Muscle layer of duodenum (tissue), 2 donors: Measurements from ENCODE around the gene SLC35E4.
"Not testable (repeated sequence)": the region's sequence is repeated elsewhere in the genome, so short reads cannot be mapped to it uniquely, and the experiment has no call there.

Source experiments
- H3K27ac ChIP-seq: one replicate; pipeline ENCODE4 v1.7.0; 2013; ENCODE audit warnings: mild to moderate bottlenecking, low read length
- H3K27me3 ChIP-seq: one replicate; pipeline ENCODE4 v1.7.0; 2013; ENCODE audit warnings: low read depth, mild to moderate bottlenecking, control low read depth, low read length
- H3K36me3 ChIP-seq, 2 donors: one replicate each; pipeline ENCODE4 v1.7.0; 2013; ENCODE audit warnings: low read length in 2 of 2, control low read depth in 1 of 2, mild to moderate bottlenecking in 1 of 2; ENCODE audit not compliant: insufficient read depth in 2 of 2, control insufficient read depth in 1 of 2
- H3K4me1 ChIP-seq, 2 donors: one replicate each; pipeline ENCODE4 v1.7.0; 2013; ENCODE audit warnings: low read length in 2 of 2, mild to moderate bottlenecking in 2 of 2, control low read depth in 1 of 2, moderate library complexity in 1 of 2; ENCODE audit not compliant: insufficient read depth in 2 of 2, control insufficient read depth in 1 of 2
- H3K4me3 ChIP-seq, 2 donors: one replicate each; pipeline ENCODE4 v1.7.0; 2013; ENCODE audit warnings: low read length in 2 of 2, low read depth in 1 of 2, mild to moderate bottlenecking in 1 of 2
- H3K9me3 ChIP-seq, 2 donors: one replicate each; pipeline ENCODE4 v1.7.0; 2013; ENCODE audit warnings: low read length in 2 of 2, control low read depth in 1 of 2, mild to moderate bottlenecking in 1 of 2; ENCODE audit not compliant: control insufficient read depth in 1 of 2
- donor health status: healthy.

Gene SLC35E4

DNA sequence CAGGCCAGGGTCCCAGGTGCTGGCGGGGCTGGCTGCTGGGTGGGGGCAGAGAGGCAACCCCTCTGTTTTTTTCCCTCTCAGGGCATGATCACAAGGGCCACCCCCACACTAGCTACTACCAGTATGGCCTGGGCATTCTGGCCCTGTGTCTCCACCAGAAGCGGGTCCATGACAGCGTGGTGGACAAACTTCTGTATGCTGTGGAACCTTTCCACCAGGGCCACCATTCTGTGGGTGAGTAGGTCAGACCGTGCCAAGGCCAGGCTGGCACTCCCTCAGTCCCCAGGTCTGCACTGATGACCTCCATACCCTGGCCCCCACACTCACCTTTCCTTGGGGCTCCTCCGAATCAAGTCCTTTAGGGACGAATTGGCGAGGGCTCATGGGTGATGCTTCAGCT lies 21.3 kb upstream of the SLC35E4 start:
- Histone ChIP-seq H3K4me3 (no peak overlapping the region), H3K9me3 (no peaks in the 10 kb centered on the region), H3K27ac (no peak overlapping the region), H3K4me1 (peaks cover 0 to under 1% of the 10 kb centered on the region in 2 donors), H3K36me3 (peaks cover 7 to 25% of the 10 kb centered on the region in 2 donors), H3K27me3 (no peaks in the 10 kb centered on the region)

GRCh38 chr22:30614879-30615278 lies 20.7 kb upstream of the SLC35E4 start:
- H3K27me3 ChIP-seq: no peaks in the 10 kb centered on the region
- H3K9me3 ChIP-seq: no peaks in the 10 kb centered on the region
- H3K27ac ChIP-seq: no peak overlapping the region
- H3K4me3 ChIP-seq: no peak overlapping the region
- no peaks in the 10 kb centered on the region for H3K4me1 ChIP-seq
- peaks cover 7 to 25% of the 10 kb centered on the region in 2 donors for H3K36me3 ChIP-seq

- H3K4me3 ChIP-seq: no peak overlapping the region
- H3K4me1 ChIP-seq: no peaks in the 10 kb centered on the region
- H3K27me3 ChIP-seq: no peaks in the 10 kb centered on the region
- no peak overlapping the region for H3K27ac ChIP-seq
- H3K9me3 ChIP-seq: no peaks in the 10 kb centered on the region
- peaks cover 7 to 26% of the 10 kb centered on the region in 2 donors for H3K36me3 ChIP-seq
These were observed 20.0 kb upstream of the SLC35E4 start for GRCh38 chr22:30615543-30615954.

GRCh38 chr22:30617819-30618218 lies 17.8 kb upstream of the SLC35E4 start:
- H3K27ac ChIP-seq: no peak overlapping the region
- peaks cover 7 to 28% of the 10 kb centered on the region in 2 donors for H3K36me3 ChIP-seq

GRCh38 chr22:30619909-30620308 lies 15.7 kb upstream of the SLC35E4 start:
- not testable (repeated sequence) for H3K4me3 ChIP-seq, H3K27ac ChIP-seq, H3K9me3 ChIP-seq, H3K4me1 ChIP-seq, H3K27me3 ChIP-seq
- peaks cover 0 to 28% of the 10 kb centered on the region in 2 donors for H3K36me3 ChIP-seq

More at GRCh38 chr22:30617819-30618218, 17.8 kb upstream of the SLC35E4 start:
- Histone ChIP-seq H3K4me1 (no peaks in the 10 kb centered on the region), H3K27me3 (no peaks in the 10 kb centered on the region), H3K9me3 (no peaks in the 10 kb centered on the region), H3K4me3 (no peak overlapping the region)

GRCh38 chr22:30626413-30626812 lies 9.2 kb upstream of the SLC35E4 start:
- H3K27ac ChIP-seq: no peak overlapping the region
- H3K36me3 ChIP-seq: peaks cover 0 to 4% of the 10 kb centered on the region in 2 donors
- no peak overlapping the region for H3K4me3 ChIP-seq

DNA sequence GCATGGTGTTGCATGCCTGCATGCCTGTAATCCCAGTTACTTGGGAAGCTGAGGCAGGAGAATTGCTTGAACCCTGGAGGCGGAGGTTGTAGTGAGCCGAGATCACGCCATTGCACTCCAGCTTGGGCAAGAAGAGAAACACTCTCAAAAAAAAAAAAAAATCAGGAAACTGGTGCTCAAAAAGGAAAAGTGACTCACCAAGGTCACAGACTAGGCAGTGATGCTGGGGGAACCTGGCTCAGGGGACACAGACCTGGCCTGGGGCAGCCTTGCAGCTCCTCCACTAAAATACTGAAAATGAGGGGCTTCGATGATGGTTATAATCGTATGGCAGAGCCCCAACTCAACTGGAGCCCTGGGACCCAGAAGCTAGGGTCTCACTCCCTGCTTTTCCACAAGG lies 8.1 kb upstream of the SLC35E4 start:
- Histone ChIP-seq H3K36me3 (peaks cover 0 to 1% of the 10 kb centered on the region in 2 donors), H3K9me3 (no peaks in the 10 kb centered on the region), H3K27me3 (no peaks in the 10 kb centered on the region), H3K27ac (no peak overlapping the region), H3K4me3 (no peak overlapping the region), H3K4me1 (no peaks in the 10 kb centered on the region)

More at GRCh38 chr22:30626413-30626812, 9.2 kb upstream of the SLC35E4 start:
- Histone ChIP-seq H3K9me3 (no peaks in the 10 kb centered on the region), H3K4me1 (no peaks in the 10 kb centered on the region), H3K27me3 (no peaks in the 10 kb centered on the region)

GRCh38 chr22:30628491-30628890 lies 7.1 kb upstream of the SLC35E4 start:
- no peaks in the 10 kb centered on the region for H3K36me3 ChIP-seq
- no peaks in the 10 kb centered on the region for H3K27me3 ChIP-seq
- no peak overlapping the region for H3K27ac ChIP-seq
- no peaks in the 10 kb centered on the region for H3K9me3 ChIP-seq
- no peak overlapping the region for H3K4me3 ChIP-seq
- H3K4me1 ChIP-seq: no peaks in the 10 kb centered on the region

DNA sequence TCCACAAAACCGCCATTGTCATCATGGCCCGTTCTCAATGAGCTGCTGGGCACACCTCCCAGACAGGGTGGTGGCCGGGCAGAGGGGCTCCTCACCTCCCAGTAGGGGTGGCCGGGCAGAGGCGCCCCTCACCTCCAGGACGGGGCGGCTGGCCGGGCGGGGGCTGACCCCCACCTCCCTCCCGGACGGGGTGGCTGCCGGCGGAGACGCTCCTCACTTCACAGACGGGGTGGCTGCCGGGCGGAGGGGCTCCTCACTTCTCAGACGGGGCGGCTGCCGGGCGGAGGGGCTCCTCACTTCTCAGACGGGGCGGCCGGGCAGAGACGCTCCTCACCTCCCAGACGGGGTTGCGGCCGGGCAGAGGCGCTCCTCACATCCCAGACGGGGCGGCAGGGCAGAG lies 4.1 kb upstream of the SLC35E4 start:
- H3K4me3 ChIP-seq, H3K36me3 ChIP-seq, H3K27me3 ChIP-seq, H3K9me3 ChIP-seq, H3K27ac ChIP-seq: not testable (repeated sequence)
- H3K4me1 ChIP-seq: peaks cover 0 to 14% of the 10 kb centered on the region in 2 donors

- Histone ChIP-seq H3K27me3 (no peaks in the 10 kb centered on the region), H3K9me3 (no peaks in the 10 kb centered on the region), H3K36me3 (no peaks in the 10 kb centered on the region), H3K4me3 (peak overlapping the region; percentile 56 to 74), H3K27ac (peak overlapping the region; percentile 83), H3K4me1 (peaks cover 0 to 29% of the 10 kb centered on the region in 2 donors)
These were observed 929 bp upstream of the SLC35E4 start for GRCh38 chr22:30634471-30635233.

- Histone ChIP-seq H3K9me3 (no peaks in the 10 kb centered on the region), H3K4me3 (peak overlapping the region; percentile 74 to 79), H3K27me3 (no peaks in the 10 kb centered on the region), H3K4me1 (peaks cover 0 to 29% of the 10 kb centered on the region in 2 donors), H3K27ac (peak overlapping the region; percentile 45), H3K36me3 (no peaks in the 10 kb centered on the region)
These were observed 871 bp downstream of the SLC35E4 start for GRCh38 chr22:30636226-30637077.
